Muscle of back (tissue), 11 donors: Measurements from ENCODE around the gene ZFHX3. TPM values are rescaled to one million over a fixed set of nuclear protein-coding genes. Genes with fewer than 3 reads are reported as not detected.

Experiments used
- DNase-seq, 3 donors: peaks; one replicate each; pipeline versions ENCODE4 v3.0.0 to v3.0.0-alpha.2; 2013
- polyA plus RNA-seq, 10 donors: library from polyadenylated mRNA; unstranded; fragments of 120-200 nt; gene quantifications; one replicate each; pipeline ENCODE4 v1.2.1, GENCODE V29; 2013; ENCODE audit not compliant: insufficient read length in 10 of 10

The ZFHX3 gene
- polyA plus RNA-seq, 10 donors, result 7.4 to 13.0 (median 11.1) TPM

DNA sequence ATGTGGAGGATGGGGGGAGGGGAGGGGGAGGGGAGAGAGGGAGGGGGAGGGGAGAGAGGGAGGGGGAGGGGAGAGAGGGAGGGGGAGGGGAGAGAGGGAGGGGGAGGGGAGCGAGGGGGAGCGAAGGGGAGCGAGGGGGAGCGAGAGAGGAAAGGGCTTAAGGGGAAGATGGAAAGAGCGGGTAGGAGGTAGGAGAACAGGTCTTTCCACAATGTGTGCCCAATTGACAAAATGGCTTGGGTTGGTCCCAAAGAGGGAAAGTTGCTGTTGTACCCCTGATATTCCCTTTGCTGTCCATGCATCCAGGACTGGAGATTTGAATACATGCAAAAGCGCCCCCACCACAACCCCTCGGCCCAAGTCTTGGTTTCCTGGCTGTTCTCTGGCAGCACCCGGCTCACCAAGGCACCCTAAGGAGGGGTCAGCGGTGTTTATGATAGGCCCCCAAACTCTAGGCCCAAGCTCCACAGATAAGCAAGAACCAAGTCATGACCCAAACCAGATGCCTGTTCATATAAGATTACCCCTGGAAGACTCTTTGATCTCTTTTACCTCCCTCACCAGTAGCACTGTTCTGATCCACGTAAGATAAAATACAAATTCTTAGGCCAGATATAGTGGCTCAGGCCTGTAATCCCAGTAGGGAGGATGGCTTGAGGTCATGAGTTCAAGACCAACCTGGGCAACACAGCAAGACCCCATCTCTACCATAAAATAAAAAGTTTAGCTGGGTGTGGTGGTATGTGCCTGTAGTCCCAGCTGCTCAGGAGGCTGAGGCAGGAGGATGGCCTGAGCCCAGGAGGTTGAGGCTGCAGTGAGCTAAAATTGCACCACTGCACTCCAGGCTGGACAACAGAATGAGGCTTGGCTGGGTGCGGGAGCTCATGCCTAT lies 119.6 kb downstream of the ZFHX3 start:
- no peak for DNase-seq

DNA sequence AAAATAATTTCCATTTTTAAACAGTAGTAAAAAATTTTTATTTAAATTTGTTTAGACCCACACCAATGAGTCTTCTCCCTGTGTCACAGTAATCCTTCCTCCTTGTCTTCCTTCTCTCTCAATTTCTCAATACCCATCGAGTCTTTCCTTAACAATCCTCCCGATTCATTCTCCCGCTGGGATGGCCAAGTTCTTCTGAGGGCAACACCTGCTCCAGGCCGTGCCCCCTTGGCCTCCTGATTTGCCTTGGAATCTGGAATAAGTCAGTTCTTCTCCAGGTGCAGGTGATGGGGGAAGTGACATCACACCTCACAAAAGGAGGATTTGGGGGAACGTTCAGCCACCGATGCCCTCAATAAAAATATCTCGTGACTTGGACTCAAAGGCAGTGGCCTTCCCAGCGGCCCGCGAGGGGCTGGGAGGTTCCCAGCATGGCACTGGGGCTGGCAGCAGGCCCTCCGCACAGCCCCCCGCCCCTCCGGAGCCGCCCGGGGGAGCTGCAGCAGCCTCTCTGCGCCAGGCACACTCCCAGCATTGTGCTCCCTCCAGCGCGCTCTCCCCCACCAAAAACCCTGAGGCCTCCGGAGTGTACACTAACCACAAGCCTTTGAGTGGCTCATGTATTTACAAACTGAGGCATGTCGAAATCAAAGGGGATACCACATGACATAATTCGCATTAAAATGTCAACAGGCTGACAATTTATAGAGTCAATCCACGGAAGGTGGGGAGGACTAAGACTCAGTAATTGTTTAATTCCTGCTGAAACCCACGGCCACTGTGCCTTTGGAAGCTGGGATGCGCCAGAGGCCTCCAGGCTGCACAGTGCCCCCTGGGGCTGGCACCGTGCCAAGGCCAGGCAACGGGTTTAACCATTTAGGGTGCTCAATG lies 120.5 kb downstream of the ZFHX3 start:
- peak in 1 of 3 donors; percentile 82 for DNase-seq

DNA sequence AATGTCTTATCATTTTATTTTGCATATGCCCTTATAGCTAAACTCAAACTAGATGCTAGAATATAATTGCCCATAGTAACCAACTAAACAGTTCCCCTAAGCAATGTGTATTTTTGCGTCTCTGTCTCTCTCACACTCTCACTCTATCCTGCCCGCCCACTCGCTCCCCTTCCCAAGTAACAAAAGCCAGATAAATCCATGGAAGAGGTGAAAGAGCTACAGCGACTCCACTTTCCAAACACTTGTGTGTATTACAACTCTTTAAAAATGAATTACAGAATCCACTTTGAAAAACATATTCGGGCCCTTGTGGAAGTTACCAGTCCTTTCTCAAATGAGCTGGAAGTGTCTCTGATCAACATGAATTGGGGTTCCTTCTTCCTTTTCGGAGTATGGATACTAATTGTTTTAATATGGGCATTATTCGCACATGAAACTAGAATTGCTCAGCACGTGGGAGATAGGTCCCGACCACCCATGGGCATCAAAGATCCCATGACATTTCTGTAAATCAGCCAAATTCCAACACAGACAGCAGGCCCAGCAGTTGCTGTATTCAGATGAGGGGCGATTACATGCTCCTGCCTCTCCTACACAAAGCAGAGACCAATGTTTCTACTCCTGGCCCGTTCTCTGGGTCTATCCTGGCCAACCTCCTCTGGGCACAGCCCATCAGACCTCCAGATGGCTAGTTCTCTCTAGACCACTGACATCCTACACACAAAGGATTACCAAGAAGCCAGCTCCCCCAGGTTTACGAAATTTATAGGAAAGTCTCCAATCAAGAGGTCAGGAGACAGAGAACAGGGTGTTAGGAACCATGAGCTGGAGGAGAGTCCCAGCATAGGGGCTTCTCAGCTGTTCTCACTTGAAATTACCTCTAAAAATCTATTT lies 121.5 kb downstream of the ZFHX3 start:
- no peak for DNase-seq

GRCh38 chr16:72925631-72925979 lies 122.3 kb downstream of the ZFHX3 start:
- DNase-seq, result no peak

DNA sequence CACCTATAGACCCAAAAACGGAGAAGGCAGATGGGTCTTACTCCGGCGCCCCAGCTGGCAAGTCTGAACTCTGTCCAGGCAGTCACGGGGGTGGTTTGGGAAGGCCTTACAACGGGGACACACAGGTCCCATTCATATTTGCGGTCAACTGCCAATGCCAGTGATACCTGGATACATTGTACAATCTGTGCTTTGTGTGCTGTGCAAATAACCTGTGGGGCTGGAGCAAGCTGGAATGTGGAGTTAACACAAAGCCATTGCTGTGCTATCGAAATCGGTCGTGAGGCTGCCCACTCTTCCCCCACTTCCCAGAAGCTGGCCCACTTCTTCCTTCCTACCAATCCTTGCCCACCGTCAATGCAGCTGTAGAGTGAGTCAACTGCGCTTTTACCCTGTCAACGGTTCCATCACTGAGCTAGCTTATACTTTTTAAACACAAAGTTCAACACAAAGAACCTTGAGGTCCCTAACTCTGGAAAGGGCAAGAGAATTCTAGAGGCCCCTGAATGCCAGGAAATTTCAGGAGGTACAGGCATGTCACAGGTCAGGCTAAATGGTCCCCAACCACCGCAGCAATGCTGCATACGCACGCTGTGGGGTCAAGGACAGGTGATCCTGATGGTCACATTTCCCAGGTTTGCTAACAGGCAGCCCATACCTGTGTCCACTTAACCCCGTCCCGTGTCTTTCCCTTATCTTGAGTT lies 122.8 kb downstream of the ZFHX3 start:
- no peak for DNase-seq

DNA sequence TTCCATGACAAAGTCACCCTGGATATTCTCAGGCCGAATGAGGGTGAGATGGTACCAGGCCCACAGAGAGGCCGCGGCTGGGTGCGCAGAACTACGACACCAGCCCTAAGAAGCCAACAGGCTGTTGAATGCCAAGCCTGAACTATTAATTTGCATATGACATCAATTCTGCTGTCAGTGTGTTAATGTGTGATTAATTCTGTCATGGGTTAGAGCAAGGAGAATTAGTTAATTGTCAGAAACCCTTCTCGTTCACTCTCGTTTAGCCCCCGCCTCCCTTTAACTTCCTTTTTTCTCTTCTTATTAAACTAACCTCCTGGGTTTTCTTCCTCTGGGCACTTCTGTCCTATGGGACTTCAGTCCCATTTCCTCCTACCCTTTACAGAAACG lies 123.4 kb downstream of the ZFHX3 start:
- no peak for DNase-seq

DNA sequence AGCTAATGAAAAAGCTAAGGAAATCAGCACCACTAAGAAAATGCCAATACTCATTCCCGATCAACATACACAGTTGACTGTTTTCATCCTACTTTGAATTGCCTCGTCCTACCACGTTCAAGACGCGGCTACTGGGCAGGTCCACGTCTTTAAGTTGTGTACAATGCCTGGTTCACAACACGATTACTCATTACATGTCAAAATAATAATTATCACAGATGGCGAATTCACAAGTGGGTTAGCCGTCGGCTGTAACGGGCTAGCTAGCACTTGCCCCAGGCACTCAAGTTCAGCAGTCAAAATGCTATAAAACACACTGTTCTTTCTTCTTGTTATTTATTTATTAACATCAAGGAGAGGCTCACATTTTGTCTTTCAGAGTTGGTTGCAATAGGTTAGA lies 124.2 kb downstream of the ZFHX3 start:
- no peak for DNase-seq

DNA sequence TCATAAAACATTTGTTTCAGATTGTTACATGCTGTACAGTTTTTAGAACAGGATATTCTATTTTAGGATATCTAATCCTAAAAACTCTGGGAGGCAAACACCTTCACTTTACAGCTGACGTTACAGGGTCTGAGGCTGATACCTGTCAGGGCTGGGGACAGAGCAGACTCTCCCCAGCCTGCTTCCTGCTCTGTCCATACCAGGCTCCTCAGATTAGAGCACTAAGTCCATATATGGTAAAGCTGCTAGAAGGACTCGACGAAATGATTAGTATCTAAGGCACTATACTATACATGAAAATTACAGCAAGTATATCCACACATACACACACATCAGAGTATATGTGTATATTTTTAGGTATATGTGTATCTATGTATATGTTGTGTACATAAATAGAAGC lies 125.2 kb downstream of the ZFHX3 start:
- DNase-seq, result no peak

DNA sequence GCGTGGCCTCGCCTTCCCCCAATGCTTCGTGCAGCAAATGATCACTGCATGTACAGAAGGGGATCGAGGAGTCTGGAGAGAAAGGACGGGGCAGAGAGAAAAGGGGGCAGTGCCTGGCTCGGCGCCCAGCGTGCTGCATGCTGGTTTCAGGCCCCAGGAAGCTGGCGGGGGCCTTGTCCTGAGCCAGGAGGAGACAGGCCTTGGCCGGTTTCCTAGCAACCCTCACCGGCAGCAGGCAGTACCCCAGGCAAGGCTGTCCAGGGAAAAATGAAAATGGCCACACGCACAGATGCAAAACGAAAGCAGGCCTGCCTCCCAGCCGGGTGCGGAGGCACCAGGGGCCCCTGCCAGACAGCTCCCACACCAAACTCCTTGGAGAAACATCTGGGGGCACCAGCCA lies 126.3 kb downstream of the ZFHX3 start:
- DNase-seq, result peak in 1 of 3 donors; percentile 53

- no peak for DNase-seq
These were observed 126.8 kb downstream of the ZFHX3 start for GRCh38 chr16:72921106-72921505.

DNA sequence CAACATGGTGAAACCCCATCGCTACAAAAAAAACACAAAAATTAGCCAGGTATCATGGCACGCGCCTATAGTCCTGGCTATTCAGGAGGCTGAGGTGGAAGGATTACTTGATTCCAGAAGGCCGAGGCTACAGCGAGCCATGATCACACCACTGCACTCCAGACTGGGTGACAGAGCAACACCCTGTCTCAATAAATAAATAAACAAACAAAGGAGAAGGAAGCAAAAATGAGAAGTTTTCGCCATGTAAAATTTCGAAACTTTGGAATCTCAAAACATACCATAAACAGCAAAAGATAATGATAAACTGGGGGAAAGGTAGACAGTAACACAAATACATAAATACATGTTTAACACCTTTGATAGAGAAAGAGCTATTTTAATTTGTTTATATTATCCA lies 130.9 kb downstream of the ZFHX3 start:
- no peak for DNase-seq

GRCh38 chr16:72915331-72915730 lies 132.6 kb downstream of the ZFHX3 start:
- DNase-seq, result no peak

GRCh38 chr16:72913551-72913950 lies 134.4 kb downstream of the ZFHX3 start:
- DNase-seq, result no peak

DNA sequence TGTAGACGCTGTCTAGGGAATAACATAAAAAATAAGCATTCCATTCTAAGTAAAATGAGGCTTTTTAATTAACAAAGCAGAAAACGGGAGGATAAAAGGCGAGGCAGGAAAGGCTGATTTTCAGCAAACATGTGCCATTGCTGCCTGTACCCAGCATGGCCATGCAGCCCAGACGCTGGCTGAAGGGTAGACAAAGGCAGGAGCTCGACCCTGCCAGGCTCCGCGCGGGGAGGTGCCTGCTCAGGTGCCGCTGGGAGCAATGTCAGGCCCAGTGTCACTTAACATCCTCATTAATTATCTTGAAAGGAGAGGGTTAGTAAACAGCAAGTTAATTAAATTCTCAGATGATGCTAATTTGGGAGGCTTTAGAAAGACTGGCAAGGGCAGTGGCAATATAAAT lies 136.0 kb downstream of the ZFHX3 start:
- no peak for DNase-seq

DNA sequence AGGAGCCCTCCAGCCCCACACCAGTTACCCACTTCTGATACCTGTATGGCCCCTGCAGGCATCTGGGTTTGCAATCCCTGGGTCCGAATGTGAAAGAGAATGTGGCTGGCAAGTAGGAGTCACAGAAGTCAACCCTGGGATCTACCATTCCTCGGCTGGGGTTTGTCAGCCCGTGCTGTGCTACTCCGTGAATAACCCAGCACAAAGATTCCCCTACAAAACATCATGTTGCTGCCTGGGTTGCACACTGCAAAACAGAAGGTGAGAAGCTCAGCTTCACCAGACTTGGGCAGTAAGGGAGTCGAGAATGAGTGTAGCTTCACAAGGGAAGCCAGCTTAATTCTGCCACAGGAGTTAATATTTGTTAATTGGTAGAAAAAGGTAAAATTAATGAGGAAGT lies 137.1 kb downstream of the ZFHX3 start:
- no peak for DNase-seq

DNA sequence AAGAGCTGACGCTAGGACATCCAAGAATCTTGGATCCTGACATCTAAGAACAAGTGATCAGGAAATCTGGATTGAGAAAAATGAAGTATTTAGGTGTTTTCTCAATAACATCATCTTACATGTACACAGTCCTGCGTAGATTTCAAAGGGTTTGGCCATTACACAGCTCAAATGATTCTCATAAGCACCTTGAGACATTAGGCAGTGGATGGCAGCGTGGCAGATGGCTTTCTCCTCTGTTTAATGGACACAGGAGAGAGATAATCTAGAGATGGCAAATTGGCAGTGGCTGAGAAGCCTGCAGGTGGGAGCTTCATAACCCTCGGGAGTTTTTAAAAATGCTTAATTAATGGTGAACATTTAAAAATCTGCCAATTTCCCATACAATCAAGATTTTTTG lies 137.5 kb downstream of the ZFHX3 start:
- no peak for DNase-seq

- DNase-seq, result no peak
These were observed 138.7 kb downstream of the ZFHX3 start for GRCh38 chr16:72909196-72909595.

- no peak for DNase-seq
These were observed 139.4 kb downstream of the ZFHX3 start for GRCh38 chr16:72908362-72909167.

GRCh38 chr16:72905581-72905980 lies 142.3 kb downstream of the ZFHX3 start:
- DNase-seq, result no peak

DNA sequence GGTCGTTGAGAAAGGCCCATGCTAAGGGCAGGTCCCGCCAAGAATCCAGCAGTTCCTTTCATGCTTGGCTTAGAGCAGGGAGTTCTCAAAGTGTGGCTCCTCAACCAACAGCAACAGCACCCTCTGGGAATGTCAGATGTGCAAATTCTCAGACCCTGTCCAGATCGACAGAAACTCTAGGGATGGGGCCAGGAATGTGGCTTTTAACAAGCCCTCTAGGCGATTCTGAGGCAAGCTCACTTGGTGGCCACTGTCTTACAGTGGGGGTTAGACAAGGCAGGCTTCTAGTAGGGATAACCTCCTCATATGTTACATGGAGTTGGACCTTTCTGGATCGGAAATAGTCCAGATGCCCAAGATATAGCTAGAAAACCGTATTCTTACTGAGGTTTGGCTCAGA lies 144.8 kb downstream of the ZFHX3 start:
- DNase-seq, result no peak
